DMS153 treated with DMSO at 0.1 percent for 48 hours (cell line): ENCODE results near the gene GADD45GIP1.
"Not testable (repeated sequence)": the region's sequence is repeated elsewhere in the genome, so short reads cannot be mapped to it uniquely, and the experiment has no call there.

Experiments used
- DNase-seq: peaks from one replicate; lab custom pipeline; 2025; ENCODE audit not compliant: unreplicated experiment; lab: John Stamatoyannopoulos, UW

GADD45GIP1 gene

DNA sequence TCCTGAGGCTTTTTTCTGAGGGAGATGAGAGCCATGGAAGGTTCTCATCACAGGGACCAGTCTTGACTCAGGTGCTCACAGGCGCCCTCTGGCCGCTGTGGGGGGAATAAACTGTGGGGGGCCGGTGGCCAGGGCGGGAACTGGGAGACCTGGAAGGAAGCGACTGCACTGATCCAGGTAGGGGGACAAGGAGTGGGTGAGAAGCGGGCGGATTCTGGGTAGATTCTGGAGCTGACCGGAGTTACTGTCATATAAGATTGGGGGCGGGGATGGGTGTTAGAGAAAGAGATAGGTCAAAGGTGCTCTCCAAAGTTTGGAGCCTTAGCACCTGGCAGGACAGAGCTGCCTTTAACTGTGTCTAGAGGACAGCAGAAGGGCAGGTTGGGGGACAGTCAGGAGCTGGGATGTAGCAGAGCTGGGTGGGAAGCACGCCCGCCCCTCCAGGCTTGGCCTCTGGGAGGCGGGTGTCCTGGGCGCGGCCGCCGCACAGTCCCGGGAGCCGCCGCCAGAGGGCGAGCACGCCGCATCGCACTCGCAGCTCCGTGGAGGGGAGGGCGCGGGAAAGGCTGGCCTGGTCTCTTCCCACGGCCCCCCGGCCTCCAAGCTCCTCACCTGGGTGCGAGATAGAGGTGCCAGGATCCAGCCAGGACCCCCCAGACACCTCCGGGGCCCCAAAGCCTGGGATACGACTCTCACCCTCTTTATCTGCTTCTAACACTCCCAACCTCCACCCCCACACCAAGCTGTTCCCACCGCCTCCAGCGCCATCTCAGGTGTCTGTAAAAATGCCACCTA lies 8.2 kb upstream of the GADD45GIP1 start:
- DNase-seq: peak; percentile 67

DNA sequence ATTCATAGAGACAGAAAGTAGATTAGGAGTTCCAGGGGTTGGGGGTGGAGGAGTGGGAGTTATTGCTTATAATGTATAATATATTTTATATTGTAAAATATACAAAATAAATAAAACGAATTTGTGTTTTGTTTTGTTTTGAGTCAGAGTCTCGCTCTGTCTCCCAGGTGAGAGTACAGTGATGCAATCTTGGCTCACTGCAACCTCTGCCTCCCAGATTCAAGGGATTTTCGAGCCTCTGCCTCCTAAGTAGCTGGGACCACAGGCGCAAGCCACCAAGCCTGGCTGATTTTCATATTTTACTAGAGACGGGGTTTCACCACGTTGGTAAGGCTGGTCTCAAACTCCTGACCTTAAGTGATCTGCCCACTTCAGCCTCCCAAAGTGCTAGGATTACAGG lies 2.5 kb upstream of the GADD45GIP1 start:
- no peak for DNase-seq

DNA sequence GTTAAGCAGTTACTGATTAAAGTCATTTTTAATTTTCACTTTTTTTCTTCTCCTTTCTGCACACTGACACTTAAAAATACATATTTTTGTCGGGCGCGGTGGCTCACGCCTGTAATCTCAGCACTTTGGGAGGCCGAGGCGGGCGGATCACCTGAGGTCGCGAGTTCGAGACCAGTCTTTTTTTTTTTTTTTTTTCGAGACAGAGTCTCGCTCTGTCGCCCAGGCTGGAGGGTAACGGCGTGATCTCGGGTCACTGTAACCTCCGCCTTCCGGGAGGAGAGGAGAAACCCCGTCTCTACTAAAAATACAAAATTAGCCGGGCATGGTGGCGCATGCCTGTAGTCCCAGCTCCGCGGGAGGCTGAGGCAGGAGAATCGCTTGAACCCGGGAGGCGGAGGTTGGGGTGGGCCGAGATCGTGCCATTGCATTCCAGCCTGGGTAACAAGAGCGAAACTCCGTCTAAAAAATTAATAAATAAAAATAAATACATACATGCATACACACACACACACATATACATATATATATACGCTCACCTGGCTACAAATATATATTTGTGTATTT lies 448 bp upstream of the GADD45GIP1 start:
- peak; percentile 49 for DNase-seq

DNA sequence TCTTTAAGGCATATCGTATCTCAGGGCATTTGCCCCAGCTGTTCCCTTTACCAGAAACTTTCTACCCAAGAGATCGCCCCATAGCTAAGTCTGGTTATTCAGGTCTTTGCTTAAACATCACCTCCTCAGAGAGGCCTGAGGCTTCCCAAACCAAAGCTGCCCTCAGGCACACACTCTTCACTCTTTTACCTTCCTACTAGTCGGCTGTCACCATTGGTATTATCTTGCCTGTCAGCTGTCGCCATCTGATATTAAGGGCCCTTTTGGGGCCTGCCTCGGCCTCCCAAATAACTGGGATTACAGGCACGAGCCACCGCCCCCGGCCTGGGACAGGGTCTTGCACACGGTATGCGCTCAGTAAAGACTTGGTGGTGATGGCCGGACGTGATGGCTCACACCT lies 1.0 kb downstream of the GADD45GIP1 start:
- no peak for DNase-seq

DNA sequence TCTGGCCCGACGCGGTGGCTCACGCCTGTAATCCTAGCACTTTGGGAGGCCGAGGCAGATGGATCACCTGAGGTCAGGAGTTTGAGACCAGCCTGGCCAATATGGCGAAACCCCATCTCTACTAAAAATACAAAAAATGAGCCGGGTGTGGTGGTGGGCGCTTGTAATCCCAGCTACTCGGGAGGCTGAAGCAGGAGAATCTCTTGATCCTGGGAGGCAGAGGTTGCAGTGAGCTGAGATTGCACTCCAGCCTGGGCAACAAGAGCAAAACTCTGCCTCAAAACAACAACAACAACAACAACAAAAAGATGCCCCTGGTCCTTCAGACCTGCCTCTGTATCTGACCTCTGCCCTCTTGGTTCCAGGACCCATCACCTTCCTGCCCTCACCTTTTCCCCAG lies 1.4 kb downstream of the GADD45GIP1 start:
- DNase-seq: not testable (repeated sequence)

DNA sequence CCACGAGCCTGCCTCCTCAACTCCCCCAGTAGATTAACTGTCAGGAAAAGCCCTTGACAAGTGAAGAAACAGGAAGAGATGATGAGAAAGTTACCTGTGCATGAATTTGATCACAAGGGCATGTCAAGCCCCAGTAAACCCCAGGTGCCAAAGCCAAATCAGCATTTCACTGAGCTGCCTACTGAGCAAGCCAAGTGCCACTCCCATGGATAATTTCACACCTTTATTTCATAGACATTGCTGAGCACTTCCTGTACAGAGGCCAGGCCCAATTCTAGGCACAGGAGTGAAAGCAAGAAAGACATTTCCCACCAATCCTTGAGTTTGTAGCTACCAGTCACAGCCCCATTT lies 2.4 kb downstream of the GADD45GIP1 start:
- no peak for DNase-seq

DNA sequence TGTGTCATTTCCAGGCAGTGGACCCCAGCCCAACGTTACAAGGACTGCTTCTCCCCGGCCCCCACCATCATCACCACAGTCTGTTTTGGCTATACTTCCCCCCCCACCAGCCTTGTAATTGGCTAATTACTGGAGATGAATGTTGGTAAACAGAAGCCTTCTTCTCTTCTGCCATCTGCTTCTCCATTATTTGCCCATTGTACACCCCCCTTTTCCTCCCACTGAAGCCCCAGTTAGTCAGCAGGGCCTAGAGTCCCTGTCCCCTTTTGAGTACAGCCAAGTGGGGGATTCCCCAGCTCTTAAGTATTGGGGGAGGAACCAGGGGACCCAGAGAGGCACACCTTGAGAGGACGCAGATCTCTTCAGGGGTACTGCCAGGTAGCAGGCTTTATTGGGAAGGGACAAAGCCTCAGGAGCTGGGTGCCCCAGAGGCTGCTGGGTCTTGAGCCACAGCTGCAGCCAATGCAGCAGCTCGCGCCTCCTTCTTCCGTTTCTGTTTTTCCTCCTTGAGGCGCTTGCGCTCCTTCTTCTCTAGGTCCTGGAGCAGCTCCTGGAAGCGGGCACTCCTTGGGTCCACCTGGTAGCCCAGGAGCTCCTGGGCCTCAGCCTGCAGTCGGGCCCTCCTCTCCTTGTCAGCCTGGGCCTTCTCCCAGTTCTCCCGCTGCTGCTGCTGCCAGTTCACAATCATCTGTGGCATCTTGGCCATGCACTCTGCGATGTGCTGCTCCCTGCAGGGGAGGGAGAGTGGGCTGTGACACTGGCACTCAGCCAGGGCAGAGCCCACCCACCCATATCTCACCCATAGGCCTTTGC lies 3.0 kb downstream of the GADD45GIP1 start:
- DNase-seq: no peak

DNA sequence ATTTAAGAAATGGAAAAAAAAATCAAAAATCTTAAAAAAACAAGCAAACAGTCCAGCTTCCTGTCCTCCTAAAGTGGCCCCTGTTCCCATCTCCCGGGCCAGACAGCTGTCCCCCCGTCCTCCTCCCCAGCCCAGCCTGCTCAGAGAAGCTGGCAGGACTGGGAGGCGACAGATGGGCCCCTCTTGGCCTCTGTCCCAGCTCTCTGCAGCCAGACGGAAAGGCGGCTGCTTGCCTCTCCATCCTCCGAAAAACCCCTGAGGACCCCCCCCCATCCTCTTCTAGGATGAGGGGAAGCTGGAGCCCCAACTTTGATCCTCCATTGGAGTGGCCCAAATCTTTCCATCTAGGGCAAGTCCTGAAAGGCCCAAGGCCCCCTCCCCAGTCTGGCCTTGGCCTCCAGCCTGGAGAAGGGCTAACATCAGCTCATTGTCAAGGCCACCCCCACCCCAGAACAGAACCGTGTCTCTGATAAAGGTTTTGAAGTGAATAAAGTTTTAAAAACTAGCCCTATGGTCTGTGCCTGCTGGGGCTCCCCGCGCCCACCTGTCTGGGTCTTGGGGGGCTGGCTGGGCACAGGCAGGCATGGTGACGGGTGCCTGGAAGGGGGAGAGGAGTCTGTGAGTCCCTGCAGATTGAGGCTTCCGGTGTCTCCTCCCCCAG lies 3.8 kb downstream of the GADD45GIP1 start:
- DNase-seq: no peak

DNA sequence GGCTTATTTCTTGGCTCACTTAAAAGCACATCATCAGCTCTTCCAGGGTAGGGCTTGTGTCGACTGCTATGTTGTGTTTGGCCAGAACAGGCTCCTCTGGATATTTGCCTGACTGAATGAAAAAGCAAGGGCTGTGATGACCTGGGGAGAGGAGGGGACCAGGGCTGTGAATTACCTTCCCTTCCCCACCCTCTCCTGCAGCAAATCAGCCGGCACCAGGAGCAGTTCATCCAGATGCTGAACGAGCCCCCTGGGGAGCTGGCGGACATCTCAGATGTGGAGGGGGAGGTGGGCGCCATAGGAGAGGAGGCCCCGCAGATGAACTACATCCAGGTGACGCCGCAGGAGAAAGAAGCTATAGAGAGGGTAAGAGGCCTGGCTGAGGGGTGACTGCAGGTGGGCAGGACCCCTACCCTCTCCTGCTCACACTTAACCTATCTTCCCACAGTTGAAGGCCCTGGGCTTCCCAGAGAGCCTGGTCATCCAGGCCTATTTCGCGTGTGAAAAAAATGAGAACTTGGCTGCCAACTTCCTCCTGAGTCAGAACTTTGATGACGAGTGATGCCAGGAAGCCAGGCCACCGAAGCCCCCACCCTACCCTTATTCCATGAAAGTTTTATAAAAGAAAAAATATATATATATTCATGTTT lies 4.4 kb downstream of the GADD45GIP1 start:
- no peak for DNase-seq

DNA sequence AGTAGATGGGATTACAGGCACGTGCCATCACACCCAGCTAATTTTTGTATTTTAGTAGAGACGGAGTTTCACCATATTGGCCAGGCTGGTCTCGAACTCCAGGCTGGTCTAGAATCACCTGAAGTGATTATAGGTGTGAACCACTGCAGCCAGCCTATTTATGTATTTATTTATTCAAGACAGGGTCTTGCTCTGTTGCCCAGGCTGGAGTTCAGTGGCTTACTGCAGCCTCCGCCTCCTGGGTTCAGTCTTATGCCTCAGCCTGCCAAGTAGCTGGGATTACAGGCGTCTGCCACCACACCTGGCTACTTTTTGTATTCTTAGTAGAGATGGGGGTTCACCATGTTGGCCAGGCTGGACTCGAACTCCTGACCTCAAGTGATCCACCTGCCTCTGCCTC lies 5.0 kb downstream of the GADD45GIP1 start:
- DNase-seq: not testable (repeated sequence)

DNA sequence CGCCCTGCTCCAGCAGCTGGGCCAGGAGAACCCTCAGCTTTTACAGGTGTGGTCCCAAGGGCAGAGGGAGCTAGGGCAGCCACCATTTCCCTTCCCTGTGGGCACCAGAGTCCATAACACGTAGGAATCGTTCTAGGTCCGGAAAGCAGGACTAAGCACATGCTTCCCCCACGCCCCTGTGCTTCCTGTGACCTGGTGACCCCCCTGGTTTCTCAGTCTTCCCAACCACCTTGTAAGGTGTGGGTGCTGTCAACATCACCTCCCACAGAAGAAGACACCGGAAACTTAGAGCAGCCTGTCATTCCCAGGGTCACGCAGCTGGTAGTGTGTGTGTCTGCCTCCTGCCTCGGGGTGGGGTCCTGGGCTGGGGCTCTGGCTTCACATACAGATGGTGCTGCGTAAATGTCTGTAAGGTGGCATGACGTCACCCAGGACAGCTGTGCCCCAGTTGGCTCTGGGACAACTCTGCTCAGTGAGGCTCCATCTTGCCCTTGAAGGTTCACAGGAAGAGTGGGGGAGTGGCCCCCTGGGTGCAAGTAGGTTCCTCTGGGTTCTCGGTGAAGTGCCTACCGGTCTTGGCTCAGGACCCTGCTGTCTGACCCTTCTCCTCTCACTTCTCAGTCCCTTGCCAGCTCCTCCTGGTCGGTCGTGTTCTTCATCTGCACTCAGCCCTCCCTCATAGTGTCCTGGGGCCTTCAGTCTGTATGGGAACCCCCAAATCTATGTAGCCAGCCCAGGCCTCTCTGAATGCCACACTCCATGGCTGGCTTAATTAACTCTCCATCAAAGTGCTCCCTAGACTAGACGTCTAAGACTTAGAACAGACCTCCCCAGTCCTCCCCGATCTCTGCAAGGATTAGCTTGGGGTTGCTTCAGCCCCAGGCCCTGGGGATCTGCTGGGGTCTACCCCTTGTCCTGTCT lies 7.4 kb downstream of the GADD45GIP1 start:
- DNase-seq: no peak

DNA sequence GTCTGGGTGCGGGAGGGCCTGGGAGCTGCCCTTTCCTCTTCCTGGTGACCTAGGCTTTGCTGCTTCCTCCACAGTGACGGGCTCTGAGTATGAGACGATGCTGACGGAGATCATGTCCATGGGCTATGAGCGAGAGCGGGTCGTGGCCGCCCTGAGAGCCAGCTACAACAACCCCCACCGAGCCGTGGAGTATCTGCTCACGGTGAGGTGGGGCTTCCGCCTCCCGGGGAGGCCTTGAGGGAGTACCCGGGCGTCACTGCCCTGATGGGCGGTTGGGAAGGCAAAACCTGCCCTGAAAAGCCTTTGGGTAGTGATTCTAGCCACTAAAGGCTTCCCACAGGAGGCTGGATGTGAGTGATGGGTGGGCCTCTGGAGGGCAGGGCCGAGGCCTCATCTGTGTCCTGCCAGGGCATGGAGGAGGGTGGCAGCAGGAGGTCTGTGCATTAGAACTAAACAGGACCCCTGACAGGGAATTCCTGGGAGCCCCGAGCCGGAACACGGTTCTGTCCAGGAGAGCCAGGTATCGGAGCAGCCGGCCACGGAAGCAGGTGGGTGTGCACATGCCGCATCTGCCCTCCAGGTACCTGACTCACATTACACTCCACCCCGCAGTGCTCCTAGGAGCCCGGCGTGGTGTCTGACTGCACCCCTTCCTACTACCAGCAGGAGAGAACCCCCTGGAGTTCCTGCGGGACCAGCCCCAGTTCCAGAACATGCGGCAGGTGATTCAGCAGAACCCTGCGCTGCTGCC lies 8.2 kb downstream of the GADD45GIP1 start:
- DNase-seq: no peak

DNA sequence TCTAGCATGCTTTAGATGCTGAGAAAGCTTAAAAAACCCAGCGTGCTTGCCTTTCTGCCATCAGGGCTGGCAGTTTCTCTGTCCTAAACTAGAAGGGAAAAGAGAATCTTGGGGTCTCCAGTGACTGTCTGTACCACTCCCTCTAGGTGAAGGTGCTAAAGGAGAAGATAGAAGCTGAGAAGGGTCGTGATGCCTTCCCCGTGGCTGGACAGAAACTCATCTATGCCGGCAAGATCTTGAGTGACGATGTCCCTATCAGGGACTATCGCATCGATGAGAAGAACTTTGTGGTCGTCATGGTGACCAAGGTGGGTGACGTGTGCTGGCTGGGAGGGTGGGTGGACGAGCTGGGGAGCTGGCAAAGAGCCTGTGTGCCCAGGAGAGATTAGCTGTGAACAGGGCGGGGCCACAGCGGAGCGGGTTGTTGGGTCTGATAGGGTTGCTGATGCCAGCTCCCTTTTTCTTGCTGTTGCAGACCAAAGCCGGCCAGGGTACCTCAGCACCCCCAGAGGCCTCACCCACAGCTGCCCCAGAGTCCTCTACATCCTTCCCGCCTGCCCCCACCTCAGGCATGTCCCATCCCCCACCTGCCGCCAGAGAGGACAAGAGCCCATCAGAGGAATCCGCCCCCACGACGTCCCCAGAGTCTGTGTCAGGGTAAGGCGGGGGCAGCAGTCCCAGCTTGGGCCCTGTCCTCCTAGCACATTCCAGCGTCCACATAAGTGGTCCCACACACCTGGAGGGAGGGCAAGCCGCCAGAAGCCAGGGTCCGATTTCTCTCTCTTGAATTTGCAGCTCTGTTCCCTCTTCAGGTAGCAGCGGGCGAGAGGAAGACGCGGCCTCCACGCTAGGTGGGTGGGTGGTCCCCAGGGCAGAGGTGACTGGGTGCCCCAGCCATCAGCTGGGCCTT lies 9.1 kb downstream of the GADD45GIP1 start:
- DNase-seq: no peak

DNA sequence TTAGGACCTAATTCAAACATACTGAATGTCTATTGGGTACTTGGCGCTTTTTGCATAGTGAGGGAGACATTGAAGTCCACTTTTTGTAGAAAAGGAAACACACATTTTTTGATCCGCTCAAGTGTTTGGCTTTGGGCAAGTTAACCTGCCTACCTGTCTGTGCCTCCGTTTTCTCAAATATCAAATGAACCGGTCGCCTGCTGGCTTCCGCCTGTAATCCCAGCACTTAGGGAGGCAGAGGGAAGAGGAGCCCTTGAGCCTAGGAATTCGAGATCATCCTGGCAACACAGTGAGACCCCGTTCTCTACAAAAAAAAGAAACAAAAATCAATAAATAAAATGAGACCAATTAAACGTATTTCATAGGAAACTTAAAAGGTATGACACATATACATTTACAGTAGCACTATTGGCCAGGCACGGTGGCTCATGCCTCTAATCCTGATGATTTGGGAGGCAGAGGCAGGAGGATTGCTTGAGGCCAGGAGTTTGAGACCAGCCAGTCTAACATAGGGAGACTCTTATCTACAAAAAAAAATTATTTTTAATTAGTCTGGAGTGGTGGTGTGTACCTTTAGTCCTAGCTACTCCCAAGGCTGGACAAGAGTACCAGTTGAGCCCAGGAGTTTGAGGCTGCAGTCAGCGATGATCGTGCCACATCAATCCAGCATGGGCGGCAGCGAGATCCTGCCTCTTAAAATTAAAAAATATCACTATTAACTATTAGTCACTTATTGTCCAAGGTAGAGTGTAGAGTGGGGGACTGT lies 10.1 kb downstream of the GADD45GIP1 start:
- no peak for DNase-seq

DNA sequence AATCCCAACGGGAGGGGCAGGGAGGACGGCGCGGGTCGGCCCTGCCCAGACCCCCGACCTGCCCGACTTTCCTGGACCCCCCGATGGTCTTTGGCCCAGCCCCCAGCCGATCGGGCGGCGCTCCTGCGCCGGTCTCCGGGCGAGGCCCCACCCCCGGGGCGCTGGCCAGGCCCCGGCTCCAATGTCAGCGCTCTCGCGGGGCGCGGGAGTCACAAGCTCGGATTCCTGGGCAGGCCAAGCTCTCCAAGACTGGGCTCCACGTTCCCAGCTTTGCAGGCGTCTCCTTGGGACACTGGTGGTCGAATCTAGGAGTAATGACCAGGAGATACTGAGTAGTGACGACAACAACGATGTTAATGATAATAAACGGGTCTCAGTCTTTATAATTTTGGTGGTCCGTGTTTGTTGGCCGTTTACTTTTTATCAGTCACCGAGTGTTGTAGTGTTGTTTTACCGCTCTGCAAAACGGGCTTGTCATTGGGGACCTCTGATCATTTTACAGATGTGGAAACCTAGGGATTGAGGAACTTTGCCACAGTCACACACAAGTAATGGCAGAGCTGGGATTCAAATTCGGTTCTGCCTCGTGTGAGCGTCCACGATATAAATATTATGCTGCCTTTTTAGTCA lies 10.8 kb downstream of the GADD45GIP1 start:
- peak; percentile 10 for DNase-seq

DNA sequence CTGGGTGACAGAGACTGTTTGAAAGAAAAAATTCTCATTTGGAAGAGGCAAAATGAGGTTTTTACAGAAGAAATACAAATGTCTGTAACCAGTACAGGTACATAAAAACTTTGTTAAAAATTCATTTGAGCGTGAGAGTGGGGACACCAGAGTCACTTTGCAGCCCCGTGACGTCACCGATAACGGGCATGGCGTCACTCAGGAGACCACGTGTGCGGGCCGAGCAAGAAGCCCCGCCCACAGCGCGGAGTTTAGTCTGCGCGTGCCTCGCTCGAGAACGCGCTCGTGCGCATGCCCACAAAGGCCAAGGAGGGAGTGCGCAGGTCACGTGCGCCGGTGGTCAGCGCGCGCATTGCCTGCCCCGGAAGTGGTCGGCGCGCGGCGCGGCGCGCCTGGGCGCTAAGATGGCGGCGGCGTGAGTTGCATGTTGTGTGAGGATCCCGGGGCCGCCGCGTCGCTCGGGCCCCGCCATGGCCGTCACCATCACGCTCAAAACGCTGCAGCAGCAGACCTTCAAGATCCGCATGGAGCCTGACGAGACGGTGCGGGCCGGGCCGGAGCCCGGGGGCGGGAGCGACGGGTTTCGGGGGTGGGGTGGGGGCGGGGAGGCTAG lies 11.4 kb downstream of the GADD45GIP1 start, which contains the start of gene RAD23A:
Gene RAD23A (plus strand): TSS at position 384 of the 613 bp plus-strand sequence. CDS start 87 bp downstream, at position 471.
- peak; percentile 92 for DNase-seq
